Neuronal stem cell (in vitro differentiated cells): Measurements from ENCODE around the gene ZNF761.
"Not testable (repeated sequence)": the region's sequence is repeated elsewhere in the genome, so short reads cannot be mapped to it uniquely, and the experiment has no call there.

ENCODE experiments used
- DNase-seq: peaks from one replicate; pipeline ENCODE4 v3.0.0-alpha.2; 2013; ENCODE audit warnings: low spot score
- H2AFZ ChIP-seq: one replicate; pipeline ENCODE4 v1.6.1; 2013; ENCODE audit warnings: mild to moderate bottlenecking, low read length, inconsistent platforms
- H2AK5ac ChIP-seq: 2 replicates; pipeline ENCODE4 v1.6.1; 2013; ENCODE audit warnings: low read depth, mild to moderate bottlenecking, inconsistent platforms, low read length, moderate library complexity, mixed read lengths
- H2BK120ac ChIP-seq: 2 replicates; pipeline ENCODE4 v1.6.1; 2013; ENCODE audit warnings: low read depth, mild to moderate bottlenecking, inconsistent platforms, low read length, moderate library complexity, mixed read lengths
- H2BK12ac ChIP-seq: one replicate; pipeline ENCODE4 v1.6.1; 2013; ENCODE audit warnings: low read length, inconsistent platforms
- H2BK15ac ChIP-seq: 2 replicates; pipeline ENCODE4 v1.6.1; 2013; ENCODE audit warnings: mild to moderate bottlenecking, low read length, inconsistent platforms, mixed read lengths
- H2BK5ac ChIP-seq: one replicate; pipeline ENCODE4 v1.6.1; 2013; ENCODE audit warnings: inconsistent platforms, mild to moderate bottlenecking, low read length, moderate library complexity
- H3K14ac ChIP-seq: one replicate; pipeline ENCODE4 v1.6.1; 2013; ENCODE audit warnings: low read length, inconsistent platforms
- H3K18ac ChIP-seq: 2 replicates; pipeline ENCODE4 v1.6.1; 2013; ENCODE audit warnings: low read length, inconsistent platforms
- H3K23ac ChIP-seq: 2 replicates; pipeline ENCODE4 v1.6.1; 2013; ENCODE audit warnings: low read depth, mild to moderate bottlenecking, mixed read lengths, low read length, inconsistent platforms; ENCODE audit not compliant: poor library complexity
- H3K27ac ChIP-seq: replicated peaks from 3 replicates; pipeline ENCODE4 v1.5.1; 2013; ENCODE audit warnings: low read length, inconsistent platforms
- H3K27me3 ChIP-seq, 3 experiments: 2 replicates each; pipeline ENCODE4 v1.6.1; 2013; ENCODE audit warnings: low read length in 3 of 3, mild to moderate bottlenecking in 2 of 3, inconsistent platforms in 1 of 3, low read depth in 1 of 3, mixed read lengths in 1 of 3, moderate library complexity in 1 of 3; ENCODE audit not compliant: control insufficient read depth in 3 of 3, insufficient read depth in 3 of 3
- H3K36me3 ChIP-seq, 2 donors: replicated peaks in 1 of 2; 2 replicates each; pipeline ENCODE4 v1.6.1; 2013; ENCODE audit warnings: low read length in 2 of 2; ENCODE audit not compliant: control insufficient read depth in 2 of 2, insufficient read depth in 2 of 2
- H3K4ac ChIP-seq: 2 replicates; pipeline ENCODE4 v1.6.1; 2013; ENCODE audit warnings: inconsistent platforms, mild to moderate bottlenecking, low read length, moderate library complexity
- H3K4me1 ChIP-seq, 2 donors: 1 replicate in 1 of 2; 2 replicates in 1 of 2; pipeline ENCODE4 v1.6.1; 2013; ENCODE audit warnings: low read length in 2 of 2, low read depth in 1 of 2; ENCODE audit not compliant: control insufficient read depth in 2 of 2, insufficient read depth in 1 of 2
- H3K4me2 ChIP-seq: one replicate; pipeline ENCODE4 v1.6.1; 2013; ENCODE audit warnings: mild to moderate bottlenecking, low read length, inconsistent platforms; ENCODE audit not compliant: insufficient read depth, poor library complexity, severe bottlenecking
- H3K4me3 ChIP-seq, 2 donors: 2 replicates each; pipeline ENCODE4 v1.5.1; 2013; ENCODE audit warnings: low read length in 2 of 2, mild to moderate bottlenecking in 2 of 2, inconsistent platforms in 1 of 2, moderate library complexity in 1 of 2
- H3K79me1 ChIP-seq: one replicate; pipeline ENCODE4 v1.6.1; 2013; ENCODE audit warnings: low read depth, mild to moderate bottlenecking, inconsistent platforms, low read length, moderate library complexity
- H3K9ac ChIP-seq: one replicate; pipeline ENCODE4 v1.6.1; 2013; ENCODE audit warnings: mild to moderate bottlenecking, low read depth, low read length, inconsistent platforms; ENCODE audit not compliant: poor library complexity
- H3K9me3 ChIP-seq, 2 donors: replicated peaks in 1 of 2; 2 replicates each; pipeline versions ENCODE3 to v1.6.1; 2013; ENCODE audit warnings: low read length in 2 of 2, mild to moderate bottlenecking in 2 of 2, inconsistent platforms in 1 of 2, low read depth in 1 of 2, mixed read lengths in 1 of 2, moderate library complexity in 1 of 2; ENCODE audit not compliant: control insufficient read depth in 2 of 2, insufficient read depth in 1 of 2
- H4K8ac ChIP-seq: one replicate; pipeline ENCODE4 v1.6.1; 2013; ENCODE audit warnings: low read depth, mild to moderate bottlenecking, inconsistent platforms, low read length, moderate library complexity
- H4K91ac ChIP-seq: one replicate; pipeline ENCODE4 v1.6.1; 2013; ENCODE audit warnings: low read length, low read depth, mild to moderate bottlenecking, inconsistent platforms; ENCODE audit not compliant: poor library complexity
- WGBS, 2 donors: extraction: QIAGEN DNeasy Blood & Tissue Kit; methylation state at CpG; one replicate each; pipeline ENCODE4 v1.1.7; 2013; ENCODE audit warnings: missing lambda C conversion rate in 2 of 2, mixed read lengths in 1 of 2; ENCODE audit not compliant: insufficient read length in 2 of 2, insufficient replicate concordance in 1 of 2; ENCODE audit errors: extremely low coverage in 2 of 2; 5-methylcytosine and 5-hydroxymethylcytosine counted together

Gene ZNF761

DNA sequence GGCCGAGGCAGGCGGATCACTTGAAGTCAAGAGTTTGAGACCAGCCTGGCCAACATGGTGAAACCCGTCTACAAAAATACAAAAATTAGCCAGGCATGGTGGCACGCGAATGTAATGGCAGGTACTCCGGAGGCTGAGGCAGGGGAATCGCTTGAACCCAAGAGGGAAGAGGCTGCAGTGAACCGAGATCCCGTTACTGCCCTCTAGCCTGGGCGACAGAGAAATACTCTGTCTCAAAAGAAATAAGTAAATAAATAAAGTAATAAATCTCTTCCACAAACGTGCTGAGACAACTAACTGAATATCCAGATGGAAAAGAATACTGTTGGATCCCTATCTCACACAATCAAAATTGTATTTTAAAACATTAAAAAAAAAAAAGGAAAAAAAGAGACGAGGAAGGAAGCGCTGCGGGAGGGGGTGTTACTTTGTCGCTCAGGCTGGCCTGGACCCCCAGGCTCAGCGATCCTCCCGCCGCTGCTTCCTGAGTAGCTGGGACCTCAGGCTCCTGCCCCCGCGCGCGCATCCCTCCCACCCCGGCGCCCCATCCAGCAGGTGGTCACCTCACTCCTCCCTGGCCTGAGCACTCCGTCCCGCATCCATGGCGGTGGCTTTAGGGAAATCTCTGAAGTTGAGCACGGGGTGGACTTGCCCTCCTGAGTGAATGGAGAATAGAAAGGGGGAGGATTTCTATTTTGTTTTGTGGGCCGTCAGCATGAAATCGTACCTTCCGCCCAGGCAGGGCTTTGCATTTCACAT lies 35.1 kb downstream of the ZNF761 start:
- Histone ChIP-seq H4K8ac (no peak overlapping the region), H4K91ac (no peak overlapping the region), H2AFZ (peak overlapping the region; percentile 97), H3K4me2 (peak overlapping the region; percentile 73), H3K14ac (no peak overlapping the region), H3K4ac (no peak overlapping the region), H3K27me3 (no peaks in the 10 kb centered on the region), H3K23ac (no peak overlapping the region), H2BK15ac (no peak overlapping the region), H2BK5ac (no peak overlapping the region), H3K18ac (peak overlapping the region; percentile 89), H3K4me3 (peak overlapping the region; percentile 77 to 82), H3K9me3 (peaks cover 3 to 8% of the 10 kb centered on the region in 2 donors), H3K36me3 (peaks cover 0 to 2% of the 10 kb centered on the region in 2 donors), H3K79me1 (no peaks in the 10 kb centered on the region), H3K9ac (peak overlapping the region; percentile 70), H2AK5ac (no peak overlapping the region), H2BK120ac (no peak overlapping the region), H3K27ac (peak overlapping the region; percentile 85), H3K4me1 (peaks cover 2 to 4% of the 10 kb centered on the region in 2 donors), H2BK12ac (no peak overlapping the region)
- no peak for DNase-seq
- WGBS, 2 donors: no CpG with 5 or more reads among the region's 31 CpGs

DNA sequence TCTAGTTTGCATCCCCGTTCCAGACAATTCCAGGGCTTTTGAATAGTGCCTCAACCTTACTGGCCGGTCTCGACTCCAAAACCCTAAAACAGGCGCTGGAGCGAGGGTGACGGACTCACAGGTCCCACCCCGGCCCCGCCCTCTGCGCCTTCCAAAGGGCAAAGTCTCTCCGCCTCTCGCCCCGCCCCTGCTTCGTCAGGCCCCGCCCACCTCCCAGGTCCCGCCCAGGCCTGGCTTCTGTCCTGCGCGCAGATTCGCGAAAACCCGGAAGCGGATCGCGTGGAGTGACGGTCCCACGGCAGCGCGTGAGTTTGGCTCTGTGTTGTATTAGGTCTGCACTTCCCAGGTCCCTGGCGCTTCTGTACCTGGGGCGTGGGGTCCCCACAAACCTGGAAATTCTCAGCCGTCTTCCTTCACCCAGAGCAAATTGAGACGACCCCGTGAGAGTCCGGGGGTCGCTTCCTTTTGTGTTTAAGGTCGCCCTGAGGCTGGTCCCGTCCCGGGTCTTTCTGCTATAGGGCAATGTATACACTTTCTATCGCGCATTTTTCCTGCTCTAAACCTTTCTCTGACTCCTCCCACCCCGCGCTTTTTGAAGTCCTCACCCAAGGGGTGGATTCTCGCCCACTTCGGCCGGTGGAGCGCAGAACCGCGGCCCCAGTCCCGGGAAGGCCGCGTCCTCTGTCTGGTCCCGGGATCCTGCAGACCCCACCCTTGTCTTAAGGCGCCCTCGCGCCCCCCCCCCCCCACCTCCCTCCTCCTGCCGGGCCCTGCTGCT lies 35.9 kb downstream of the ZNF761 start, which contains the start of gene ZNF813:
Gene ZNF813, plus strand, starts transcription at position 249 of the 778 bp plus-strand sequence. CDS start 16,090 bp downstream, outside the sequence.
- Histone ChIP-seq H3K4me3 (peak within 1 kb of the TSS; percentile 82 to 93), H4K8ac (no peak within 1 kb of the TSS), H3K9me3 (peaks cover 3 to 13% of the 10 kb centered on the region in 2 donors), H2BK120ac (no peak within 1 kb of the TSS), H3K27me3 (no peaks in the 10 kb centered on the region), H2AFZ (peak within 1 kb of the TSS; percentile 97), H3K4me2 (peak within 1 kb of the TSS; percentile 86), H2BK5ac (peak within 1 kb of the TSS; percentile 33), H3K18ac (peak within 1 kb of the TSS; percentile 89), H3K14ac (no peak within 1 kb of the TSS), H3K79me1 (no peaks in the 10 kb centered on the region), H3K9ac (peak within 1 kb of the TSS; percentile 86), H3K4me1 (peaks cover 2 to 4% of the 10 kb centered on the region in 2 donors), H3K36me3 (peaks cover 0 to 10% of the 10 kb centered on the region in 2 donors), H2BK15ac (no peak within 1 kb of the TSS), H3K4ac (no peak within 1 kb of the TSS), H2AK5ac (no peak within 1 kb of the TSS), H4K91ac (no peak within 1 kb of the TSS), H2BK12ac (no peak within 1 kb of the TSS), H3K23ac (no peak within 1 kb of the TSS), H3K27ac (peak within 1 kb of the TSS; percentile 87)
- peak; percentile 94 for DNase-seq
- no CpG with 5 or more reads among the region's 55 CpGs for WGBS, 2 donors

DNA sequence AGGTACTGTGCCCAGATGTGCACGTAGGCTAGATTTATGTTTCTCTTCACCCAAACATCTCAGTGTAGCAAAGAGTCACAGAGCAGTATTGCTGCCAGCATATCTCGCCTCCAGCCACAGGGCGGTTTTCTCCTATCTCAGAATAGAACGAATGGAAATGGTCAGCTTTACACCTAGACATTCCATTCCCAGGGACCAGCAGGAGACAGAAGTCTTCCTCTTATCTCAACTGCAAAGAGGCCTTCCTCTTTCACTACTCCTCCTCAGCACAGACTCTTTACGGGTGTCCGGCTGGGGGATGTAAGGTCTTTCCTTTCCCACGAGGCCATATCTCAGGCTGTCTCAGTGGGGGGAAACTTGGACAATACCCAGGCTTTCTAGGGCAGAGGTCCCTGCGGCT lies 36.8 kb downstream of the ZNF761 start:
- H3K23ac ChIP-seq: not testable (repeated sequence)
- peak overlapping the region; percentile 87 for H3K27ac ChIP-seq

DNA sequence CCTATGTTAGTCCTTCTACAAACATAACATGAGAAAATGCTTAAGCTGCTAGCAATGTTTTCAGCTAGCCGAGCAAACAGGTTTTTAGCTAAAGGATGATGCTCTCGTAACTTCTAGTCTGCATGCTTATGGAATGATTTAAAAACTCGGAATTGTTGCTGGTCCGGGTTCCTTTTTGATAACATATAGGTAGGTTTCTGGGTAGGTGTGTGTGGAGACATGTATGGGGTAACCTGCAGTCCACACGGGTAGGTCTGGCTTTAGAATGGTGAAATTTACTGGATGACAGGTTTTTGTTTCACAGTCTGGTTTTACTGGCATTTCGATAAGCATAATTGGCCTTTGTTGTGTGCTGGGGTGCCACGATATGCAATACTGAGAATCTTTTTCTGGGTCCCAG lies 40.1 kb downstream of the ZNF761 start:
- Histone ChIP-seq H2BK120ac (no peak overlapping the region), H3K27ac (no peak overlapping the region), H3K4me3 (no peak overlapping the region), H3K79me1 (peaks cover 2% of the 10 kb centered on the region), H3K9ac (no peak overlapping the region), H2BK15ac (no peak overlapping the region), H3K36me3 (peaks cover 2 to 38% of the 10 kb centered on the region in 2 donors), H2AFZ (no peak overlapping the region), H2BK5ac (no peak overlapping the region), H2AK5ac (no peak overlapping the region), H4K91ac (no peak overlapping the region), H3K27me3 (no peaks in the 10 kb centered on the region), H3K9me3 (peaks cover 2 to 22% of the 10 kb centered on the region in 2 donors), H3K4ac (no peak overlapping the region), H4K8ac (no peak overlapping the region), H3K14ac (no peak overlapping the region), H3K4me2 (no peak overlapping the region), H2BK12ac (no peak overlapping the region), H3K4me1 (peaks cover 2 to 4% of the 10 kb centered on the region in 2 donors), H3K18ac (no peak overlapping the region), H3K23ac (no peak overlapping the region)
- WGBS, 2 donors: no CpG with 5 or more reads among the region's 7 CpGs
- DNase-seq: no peak

More for the DNA sequence above, 36.8 kb downstream of the ZNF761 start:
- H3K18ac ChIP-seq, H2BK5ac ChIP-seq, H2BK120ac ChIP-seq, H3K4me1 ChIP-seq, DNase-seq, H2BK12ac ChIP-seq, H3K79me1 ChIP-seq, H3K9ac ChIP-seq, H2BK15ac ChIP-seq, H3K4ac ChIP-seq, H2AK5ac ChIP-seq, H4K91ac ChIP-seq, H4K8ac ChIP-seq, H3K27me3 ChIP-seq, H3K14ac ChIP-seq: not testable (repeated sequence)
- Histone ChIP-seq H3K4me3 (peak overlapping the region; percentile 82 to 93), H3K36me3 (peaks cover 0 to 15% of the 10 kb centered on the region in 2 donors), H3K9me3 (peaks cover 0 to 10% of the 10 kb centered on the region in 2 donors), H3K4me2 (peak overlapping the region; percentile 86), H2AFZ (peak overlapping the region; percentile 97)
- WGBS, 2 donors: no CpG with 5 or more reads among the region's 8 CpGs
